ENCODE results near the gene SLC7A5.
"Not testable (repeated sequence)": the region's sequence is repeated elsewhere in the genome, so short reads cannot be mapped to it uniquely, and the experiment has no call there.

DNA sequence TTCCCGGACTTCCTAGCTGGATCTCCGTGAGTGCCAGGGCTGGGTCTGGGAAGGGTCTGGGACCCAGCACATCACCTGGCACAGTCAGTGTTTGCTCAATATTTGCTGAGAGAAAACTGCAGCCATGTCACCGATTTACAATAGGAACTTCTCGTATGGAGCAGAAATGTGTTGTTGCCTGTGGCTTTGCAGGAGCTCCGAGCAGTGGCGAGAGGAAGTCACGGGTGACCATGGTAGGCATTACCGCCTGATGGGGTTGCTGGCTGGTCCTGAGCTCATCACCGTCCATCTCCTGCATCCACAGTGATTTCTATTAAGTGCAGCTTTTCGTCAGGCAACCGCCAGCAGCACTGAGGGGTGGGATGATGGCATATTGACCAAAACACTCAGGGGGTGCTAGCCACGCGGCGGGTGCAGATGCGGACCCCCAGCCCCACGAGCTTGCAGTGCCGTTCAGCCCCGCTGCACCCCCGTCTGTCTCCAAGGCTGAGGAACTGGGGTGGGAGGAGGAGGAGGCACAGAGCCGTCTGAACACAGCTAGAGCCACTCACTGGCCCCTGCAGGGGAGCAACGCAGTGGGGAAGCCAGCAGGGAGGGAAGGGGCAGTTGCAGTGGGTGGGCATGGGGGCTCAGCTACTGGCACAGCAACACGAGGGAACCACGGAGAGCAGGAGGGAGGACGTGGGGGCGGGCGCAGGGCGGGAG, 44.9 kb upstream of the SLC7A5 start:
- TF ChIP-seq, protein P1, sequence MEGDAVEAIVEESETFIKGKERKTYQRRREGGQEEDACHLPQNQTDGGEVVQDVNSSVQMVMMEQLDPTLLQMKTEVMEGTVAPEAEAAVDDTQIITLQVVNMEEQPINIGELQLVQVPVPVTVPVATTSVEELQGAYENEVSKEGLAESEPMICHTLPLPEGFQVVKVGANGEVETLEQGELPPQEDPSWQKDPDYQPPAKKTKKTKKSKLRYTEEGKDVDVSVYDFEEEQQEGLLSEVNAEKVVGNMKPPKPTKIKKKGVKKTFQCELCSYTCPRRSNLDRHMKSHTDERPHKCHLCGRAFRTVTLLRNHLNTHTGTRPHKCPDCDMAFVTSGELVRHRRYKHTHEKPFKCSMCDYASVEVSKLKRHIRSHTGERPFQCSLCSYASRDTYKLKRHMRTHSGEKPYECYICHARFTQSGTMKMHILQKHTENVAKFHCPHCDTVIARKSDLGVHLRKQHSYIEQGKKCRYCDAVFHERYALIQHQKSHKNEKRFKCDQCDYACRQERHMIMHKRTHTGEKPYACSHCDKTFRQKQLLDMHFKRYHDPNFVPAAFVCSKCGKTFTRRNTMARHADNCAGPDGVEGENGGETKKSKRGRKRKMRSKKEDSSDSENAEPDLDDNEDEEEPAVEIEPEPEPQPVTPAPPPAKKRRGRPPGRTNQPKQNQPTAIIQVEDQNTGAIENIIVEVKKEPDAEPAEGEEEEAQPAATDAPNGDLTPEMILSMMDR (conservative IDR thresholded peaks at IDR 0.05; ENCODE audit: low read length), result not testable (repeated sequence)
- not testable (repeated sequence) for TF ChIP-seq EZH2phosphoT487 (IDR thresholded peaks at IDR 0.05; ENCODE audit: borderline replicate concordance, low read depth, low read length)
